ENCODE measurements around the gene SYTL4. TPM values are rescaled to one million over a fixed set of nuclear protein-coding genes. Genes with fewer than 3 reads are reported as not detected.
A peak's percentile ranks its signal among the peaks of the same experiment; 100 is the strongest.

SYTL4 gene
- total RNA-seq, 5 donors from 2014 or later (not counting 1 experiment from before 2014, with no cell fraction given) = 0.12 to 0.82 (median 0.29) TPM; not detected in 1

DNA sequence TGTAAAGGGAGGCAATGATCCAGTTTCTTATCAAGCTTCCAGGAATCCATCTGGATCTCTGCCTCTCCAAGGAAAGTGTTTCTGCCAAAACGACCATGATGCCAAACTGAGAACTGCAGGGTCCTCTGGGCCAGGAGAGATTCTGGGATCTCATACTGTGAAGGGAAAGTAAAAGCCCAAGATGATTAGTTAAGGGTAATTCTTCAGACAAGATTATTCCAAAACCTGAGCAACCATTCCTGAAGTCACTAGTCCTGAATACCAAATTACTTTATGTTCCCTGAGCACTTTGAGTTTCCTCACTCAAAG is 46.0 kb downstream of the SYTL4 start:
- Histone ChIP-seq H3K9me3 (no peaks in the 10 kb centered on the region), H3K27me3 (replicated peaks in 1 of 2; ENCODE audit: control insufficient read depth in 2 of 2, extremely low read depth in 1 of 2, insufficient read depth in 2 of 2, low read length in 1 of 2) (peaks cover 0 to 2% of the 10 kb centered on the region in 2 experiments), H3K4me3 (ENCODE audit: control insufficient read depth in 1 of 2, extremely low read depth in 1 of 2, low read length in 1 of 2) (no peak overlapping the region), H3K4me1 (ENCODE audit: control insufficient read depth in 1 of 2, extremely low read depth in 1 of 2, insufficient read depth in 2 of 2, low read length in 2 of 2) (no peaks in the 10 kb centered on the region), H3K36me3 (ENCODE audit: control insufficient read depth in 2 of 2, extremely low read depth in 1 of 2, insufficient read depth in 1 of 2, low read length in 1 of 2) (no peaks in the 10 kb centered on the region), H3K27ac (ENCODE audit: low read length) (no peak overlapping the region)
- no peaks in the 10 kb centered on the region for H3K9me3 Mint-ChIP-seq
- no peak overlapping the region for H3K4me3 Mint-ChIP-seq
- ChIA-PET POLR2A (no interaction called here), CTCF (interaction anchor here (1.6 to 3.8 kb wide), 2 partner anchors 82 kb away, joined by 7 to 15 read pairs; no protein-coding TSS in a partner anchor)
- H3K27ac Mint-ChIP-seq = no peak overlapping the region
- WGBS (ENCODE audit: insufficient coverage) = no CpG with 5 or more reads among the region's 1 CpG
- DNase-seq = no peak
- no peak for ATAC-seq (replicated peaks in 1 of 4)
- H3K4me1 Mint-ChIP-seq = peaks cover 0 to 13% (median 2%) of the 10 kb centered on the region in 3 donors
- H3K36me3 Mint-ChIP-seq = no peaks in the 10 kb centered on the region
- H3K27me3 Mint-ChIP-seq = peaks cover 0 to 11% of the 10 kb centered on the region in 2 donors

DNA sequence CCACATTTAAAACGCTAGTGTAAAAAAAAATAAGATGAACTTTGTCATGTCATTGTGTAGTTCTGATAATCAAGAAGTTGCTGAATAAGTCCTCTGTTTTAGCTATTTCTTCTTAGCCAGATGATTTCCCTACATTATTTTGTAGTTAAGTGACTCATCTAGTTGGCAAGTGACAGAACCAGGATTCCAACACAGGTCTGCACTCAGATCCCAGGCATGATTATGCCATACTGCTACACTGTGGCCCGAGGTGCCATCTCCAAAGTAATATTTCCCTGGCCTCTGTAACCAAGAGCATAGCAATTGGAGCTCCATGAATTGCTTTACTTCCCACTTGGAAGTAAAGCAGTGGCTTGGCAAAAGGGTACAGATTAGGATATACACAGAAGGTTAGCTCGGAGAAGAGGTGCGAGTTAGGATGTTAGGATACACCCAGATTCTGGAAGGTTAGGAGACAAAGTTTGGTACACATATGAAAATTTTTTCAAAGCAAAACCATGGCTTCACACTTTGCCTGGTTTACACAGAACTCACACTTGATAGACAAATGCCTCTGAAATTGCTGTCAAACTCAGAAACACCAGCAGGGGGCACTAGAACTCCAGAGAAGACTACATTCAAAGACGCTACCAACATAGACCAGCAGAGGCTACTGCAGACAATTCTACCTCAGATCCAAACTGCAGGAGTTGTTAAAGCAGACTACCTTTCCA is 46.5 kb downstream of the SYTL4 start:
- peak in 33 of 35 experiments; percentile 18 to 71 (median 38) for DNase-seq
- Mint-ChIP-seq H3K27ac (no peak overlapping the region), H3K27me3 (peaks cover 0 to 11% of the 10 kb centered on the region in 2 donors), H3K4me3 (no peak overlapping the region), H3K36me3 (no peaks in the 10 kb centered on the region), H3K9me3 (no peaks in the 10 kb centered on the region), H3K4me1 (peaks cover 0 to 13% (median 2%) of the 10 kb centered on the region in 3 donors)
- no peaks in the 10 kb centered on the region for H3K9me3 ChIP-seq
- H3K27ac ChIP-seq (ENCODE audit: low read length) = no peak overlapping the region
- CTCF ChIA-PET = interaction anchor here (0.5 to 3.8 kb wide), 6 partner anchors 14 to 1808 kb away, joined by 4 to 15 read pairs (median 5); no protein-coding TSS in a partner anchor
- no peak overlapping the region for H3K4me3 ChIP-seq (ENCODE audit: control insufficient read depth in 1 of 2, extremely low read depth in 1 of 2, low read length in 1 of 2)
- ATAC-seq (replicated peaks in 1 of 4) = peak in 3 of 4 experiments; percentile 43 to 62 (median 61)
- H3K27me3 ChIP-seq (replicated peaks in 1 of 2; ENCODE audit: control insufficient read depth in 2 of 2, extremely low read depth in 1 of 2, insufficient read depth in 2 of 2, low read length in 1 of 2) = peaks cover 0 to 2% of the 10 kb centered on the region in 2 experiments
- no peaks in the 10 kb centered on the region for H3K36me3 ChIP-seq (ENCODE audit: control insufficient read depth in 2 of 2, extremely low read depth in 1 of 2, insufficient read depth in 1 of 2, low read length in 1 of 2)
- no peaks in the 10 kb centered on the region for H3K4me1 ChIP-seq (ENCODE audit: control insufficient read depth in 1 of 2, extremely low read depth in 1 of 2, insufficient read depth in 2 of 2, low read length in 2 of 2)
- POLR2A ChIA-PET = no interaction called here
- WGBS (ENCODE audit: insufficient coverage) = 0% methylated on average over 1 of the region's 5 CpGs

DNA sequence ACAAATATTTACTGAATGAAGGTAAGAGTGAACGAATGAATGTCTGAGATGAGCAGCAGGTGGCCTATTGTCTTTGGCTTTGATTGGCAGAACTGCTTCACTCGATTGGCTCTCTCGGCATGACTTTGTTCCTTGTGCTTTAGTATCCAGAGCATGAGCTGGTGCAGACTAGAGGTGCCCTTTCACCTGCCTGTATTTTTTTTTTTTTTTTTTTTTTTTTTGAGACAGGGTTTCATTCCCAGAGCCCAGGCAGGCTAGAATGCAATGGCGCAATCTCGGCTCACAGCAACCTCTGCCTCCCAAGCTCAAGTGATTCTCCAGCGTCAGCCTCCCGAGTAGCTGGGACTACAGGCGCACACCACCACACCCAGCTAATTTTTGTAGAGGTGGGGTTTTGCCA is 49.0 kb downstream of the SYTL4 start:
- ATAC-seq (replicated peaks in 1 of 4) = no peak
- no peak overlapping the region for H3K4me3 Mint-ChIP-seq
- no peaks in the 10 kb centered on the region for H3K36me3 Mint-ChIP-seq
- Histone ChIP-seq H3K27me3 (replicated peaks in 1 of 2; ENCODE audit: control insufficient read depth in 2 of 2, extremely low read depth in 1 of 2, insufficient read depth in 2 of 2, low read length in 1 of 2) (peaks cover 0 to 2% of the 10 kb centered on the region in 2 experiments), H3K36me3 (ENCODE audit: control insufficient read depth in 2 of 2, extremely low read depth in 1 of 2, insufficient read depth in 1 of 2, low read length in 1 of 2) (no peaks in the 10 kb centered on the region), H3K9me3 (no peaks in the 10 kb centered on the region), H3K4me1 (ENCODE audit: control insufficient read depth in 1 of 2, extremely low read depth in 1 of 2, insufficient read depth in 2 of 2, low read length in 2 of 2) (no peaks in the 10 kb centered on the region), H3K27ac (ENCODE audit: low read length) (no peak overlapping the region), H3K4me3 (ENCODE audit: control insufficient read depth in 1 of 2, extremely low read depth in 1 of 2, low read length in 1 of 2) (no peak overlapping the region)
- WGBS (ENCODE audit: insufficient coverage) = no CpG with 5 or more reads among the region's 8 CpGs
- peaks cover 0 to 11% (median 2%) of the 10 kb centered on the region in 3 donors for H3K4me1 Mint-ChIP-seq
- no peak overlapping the region for H3K27ac Mint-ChIP-seq
- H3K9me3 Mint-ChIP-seq = no peaks in the 10 kb centered on the region
- ChIA-PET CTCF (interaction anchor here in 1 of 2 donors (0.5 to 1.2 kb wide), 2 partner anchors 8 to 33 kb away, joined by 3 to 4 read pairs; no protein-coding TSS in a partner anchor), POLR2A (no interaction called here)
- DNase-seq = no peak
- H3K27me3 Mint-ChIP-seq = peaks cover 0 to 10% of the 10 kb centered on the region in 2 donors

DNA sequence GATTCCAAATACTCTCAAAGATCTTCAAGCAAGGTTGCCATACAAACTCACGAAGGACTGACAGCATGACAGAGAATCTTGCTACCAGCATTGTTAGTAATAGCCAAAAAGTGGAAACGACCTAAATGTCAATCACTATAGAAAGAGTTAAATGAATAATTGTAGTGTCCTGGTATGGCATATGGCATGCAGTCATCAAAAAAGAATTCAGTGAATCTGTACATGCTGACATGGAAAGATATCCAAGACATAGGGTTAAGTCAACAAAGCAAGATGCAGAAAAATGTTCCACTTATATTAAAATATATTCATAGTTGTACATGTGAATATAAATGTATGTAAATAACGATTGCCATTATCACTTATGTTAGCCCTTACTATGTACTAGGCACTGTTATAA is 50.3 kb downstream of the SYTL4 start:
- Histone ChIP-seq H3K9me3 (no peaks in the 10 kb centered on the region), H3K27ac (ENCODE audit: low read length) (no peak overlapping the region), H3K4me1 (ENCODE audit: control insufficient read depth in 1 of 2, extremely low read depth in 1 of 2, insufficient read depth in 2 of 2, low read length in 2 of 2) (no peaks in the 10 kb centered on the region), H3K27me3 (replicated peaks in 1 of 2; ENCODE audit: control insufficient read depth in 2 of 2, extremely low read depth in 1 of 2, insufficient read depth in 2 of 2, low read length in 1 of 2) (no peaks in the 10 kb centered on the region), H3K4me3 (ENCODE audit: control insufficient read depth in 1 of 2, extremely low read depth in 1 of 2, low read length in 1 of 2) (no peak overlapping the region), H3K36me3 (ENCODE audit: control insufficient read depth in 2 of 2, extremely low read depth in 1 of 2, insufficient read depth in 1 of 2, low read length in 1 of 2) (no peaks in the 10 kb centered on the region)
- no peak for DNase-seq
- Mint-ChIP-seq H3K4me1 (no peaks in the 10 kb centered on the region), H3K27me3 (peaks cover 0 to 13% of the 10 kb centered on the region in 2 donors), H3K9me3 (no peaks in the 10 kb centered on the region), H3K4me3 (no peak overlapping the region), H3K36me3 (no peaks in the 10 kb centered on the region), H3K27ac (no peak overlapping the region)
- no CpG with 5 or more reads among the region's 3 CpGs for WGBS (ENCODE audit: insufficient coverage)
- ATAC-seq (replicated peaks in 1 of 4) = no peak
- ChIA-PET POLR2A (no interaction called here), CTCF (no interaction called here)

DNA sequence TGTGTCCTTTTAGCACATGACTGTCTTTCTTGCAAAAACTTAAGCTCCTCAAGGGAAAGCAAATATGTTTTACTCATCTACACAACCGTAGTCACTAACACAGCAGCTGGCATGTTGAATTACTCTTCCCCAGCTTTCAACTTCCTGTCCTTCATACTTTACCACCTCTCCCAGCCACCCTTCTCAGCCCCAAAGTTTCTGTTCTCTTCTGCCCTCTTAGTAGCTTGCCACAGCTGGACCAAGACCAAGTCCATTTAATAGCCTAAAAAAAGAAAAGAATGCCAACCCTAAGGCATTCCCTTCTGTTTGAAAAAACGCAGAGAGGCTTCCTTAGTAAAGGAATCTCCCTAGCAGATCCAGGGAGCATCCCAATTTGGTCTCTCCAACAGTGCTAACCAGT is 51.2 kb downstream of the SYTL4 start:
- Histone ChIP-seq H3K27ac (ENCODE audit: low read length) (no peak overlapping the region), H3K4me3 (ENCODE audit: control insufficient read depth in 1 of 2, extremely low read depth in 1 of 2, low read length in 1 of 2) (no peak overlapping the region), H3K9me3 (no peaks in the 10 kb centered on the region), H3K27me3 (replicated peaks in 1 of 2; ENCODE audit: control insufficient read depth in 2 of 2, extremely low read depth in 1 of 2, insufficient read depth in 2 of 2, low read length in 1 of 2) (no peaks in the 10 kb centered on the region), H3K36me3 (ENCODE audit: control insufficient read depth in 2 of 2, extremely low read depth in 1 of 2, insufficient read depth in 1 of 2, low read length in 1 of 2) (no peaks in the 10 kb centered on the region), H3K4me1 (ENCODE audit: control insufficient read depth in 1 of 2, extremely low read depth in 1 of 2, insufficient read depth in 2 of 2, low read length in 2 of 2) (no peaks in the 10 kb centered on the region)
- no peaks in the 10 kb centered on the region for H3K9me3 Mint-ChIP-seq
- peaks cover 0 to 2% (median 0%) of the 10 kb centered on the region in 3 donors for H3K4me1 Mint-ChIP-seq
- ChIA-PET CTCF (no interaction called here), POLR2A (no interaction called here)
- ATAC-seq (replicated peaks in 1 of 4) = no peak
- no peak overlapping the region for H3K27ac Mint-ChIP-seq
- H3K36me3 Mint-ChIP-seq = no peaks in the 10 kb centered on the region
- H3K27me3 Mint-ChIP-seq = peaks cover 0 to 16% of the 10 kb centered on the region in 2 donors
- 86% methylated on average over 1 of the region's 2 CpGs for WGBS (ENCODE audit: insufficient coverage)
- no peak for DNase-seq
- no peak overlapping the region for H3K4me3 Mint-ChIP-seq

DNA sequence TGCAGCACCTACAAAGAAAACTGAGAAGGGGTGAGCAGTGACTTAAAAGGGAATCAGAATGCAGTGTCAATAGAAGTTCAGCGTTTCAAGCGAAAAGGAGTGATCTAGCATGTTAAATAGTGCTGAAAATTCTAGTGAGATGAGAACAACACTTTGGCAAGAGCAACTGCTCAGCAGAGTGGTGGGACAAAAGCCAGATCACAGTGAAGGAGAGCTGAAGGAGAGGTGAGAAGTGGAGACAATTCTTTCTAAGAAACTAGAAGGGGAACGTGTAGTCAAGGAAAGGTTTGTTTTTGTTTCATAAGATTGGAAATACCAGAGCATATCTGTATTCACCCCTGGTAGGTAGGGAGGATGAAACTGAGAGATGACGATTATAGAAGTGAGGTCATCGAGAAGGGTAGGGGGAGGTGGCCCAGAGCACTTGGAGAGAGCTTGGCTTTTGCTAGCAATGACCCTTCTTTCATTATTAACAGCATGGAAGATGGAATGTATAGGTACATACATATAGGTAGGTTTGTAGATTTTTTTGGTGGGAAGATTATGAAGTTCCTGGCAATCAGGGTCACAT is 54.2 kb downstream of the SYTL4 start:
- Mint-ChIP-seq H3K36me3 (no peaks in the 10 kb centered on the region), H3K27ac (no peak overlapping the region), H3K4me1 (peaks cover 0 to 19% (median 12%) of the 10 kb centered on the region in 3 donors), H3K4me3 (no peak overlapping the region), H3K9me3 (no peaks in the 10 kb centered on the region), H3K27me3 (peaks cover 0 to 18% of the 10 kb centered on the region in 2 donors)
- no peak overlapping the region for H3K4me3 ChIP-seq (ENCODE audit: control insufficient read depth in 1 of 2, extremely low read depth in 1 of 2, low read length in 1 of 2)
- H3K27ac ChIP-seq (ENCODE audit: low read length) = no peak overlapping the region
- no CpG with 5 or more reads among the region's 5 CpGs for WGBS (ENCODE audit: insufficient coverage)
- H3K4me1 ChIP-seq (ENCODE audit: control insufficient read depth in 1 of 2, extremely low read depth in 1 of 2, insufficient read depth in 2 of 2, low read length in 2 of 2) = no peaks in the 10 kb centered on the region
- no peak for ATAC-seq (replicated peaks in 1 of 4)
- no peaks in the 10 kb centered on the region for H3K9me3 ChIP-seq
- no peak for DNase-seq
- ChIA-PET POLR2A (no interaction called here), CTCF (interaction anchor here in 1 of 2 donors (0.6 to 1.0 kb wide), 2 partner anchors 11 to 41 kb away, joined by 4 to 8 read pairs; no protein-coding TSS in a partner anchor)
- no peaks in the 10 kb centered on the region for H3K36me3 ChIP-seq (ENCODE audit: control insufficient read depth in 2 of 2, extremely low read depth in 1 of 2, insufficient read depth in 1 of 2, low read length in 1 of 2)
- H3K27me3 ChIP-seq (replicated peaks in 1 of 2; ENCODE audit: control insufficient read depth in 2 of 2, extremely low read depth in 1 of 2, insufficient read depth in 2 of 2, low read length in 1 of 2) = no peaks in the 10 kb centered on the region

Measured in T-cell (primary cell).